Measurements from ENCODE around the gene NKAIN2. TPM values are rescaled to one million over a fixed set of nuclear protein-coding genes. Genes with fewer than 3 reads are reported as not detected.

Gene NKAIN2
- total and polyA plus RNA-seq, 8 donors, result 9.5 to 23.4 (median 18.9) TPM; not detected in 2

- Histone ChIP-seq H3K36me3 (no peaks in the 10 kb centered on the region), H3K9me3 (no peaks in the 10 kb centered on the region), H3K4me3 (no peak overlapping the region), H3K27ac (no peak overlapping the region), H3K27me3 (no peaks in the 10 kb centered on the region), H3K4me1 (no peaks in the 10 kb centered on the region)
- ATAC-seq (no peak), DNase-seq (no peak)
- intact Hi-C loops (cut with DNase I), result no loop called here
- TF ChIP-seq, protein P1, sequence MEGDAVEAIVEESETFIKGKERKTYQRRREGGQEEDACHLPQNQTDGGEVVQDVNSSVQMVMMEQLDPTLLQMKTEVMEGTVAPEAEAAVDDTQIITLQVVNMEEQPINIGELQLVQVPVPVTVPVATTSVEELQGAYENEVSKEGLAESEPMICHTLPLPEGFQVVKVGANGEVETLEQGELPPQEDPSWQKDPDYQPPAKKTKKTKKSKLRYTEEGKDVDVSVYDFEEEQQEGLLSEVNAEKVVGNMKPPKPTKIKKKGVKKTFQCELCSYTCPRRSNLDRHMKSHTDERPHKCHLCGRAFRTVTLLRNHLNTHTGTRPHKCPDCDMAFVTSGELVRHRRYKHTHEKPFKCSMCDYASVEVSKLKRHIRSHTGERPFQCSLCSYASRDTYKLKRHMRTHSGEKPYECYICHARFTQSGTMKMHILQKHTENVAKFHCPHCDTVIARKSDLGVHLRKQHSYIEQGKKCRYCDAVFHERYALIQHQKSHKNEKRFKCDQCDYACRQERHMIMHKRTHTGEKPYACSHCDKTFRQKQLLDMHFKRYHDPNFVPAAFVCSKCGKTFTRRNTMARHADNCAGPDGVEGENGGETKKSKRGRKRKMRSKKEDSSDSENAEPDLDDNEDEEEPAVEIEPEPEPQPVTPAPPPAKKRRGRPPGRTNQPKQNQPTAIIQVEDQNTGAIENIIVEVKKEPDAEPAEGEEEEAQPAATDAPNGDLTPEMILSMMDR (IDR thresholded peaks at IDR 0.05), result no peak
These were observed 1021.9 kb downstream of the NKAIN2 start for GRCh38 chr6:124825564-124825963.

DNA sequence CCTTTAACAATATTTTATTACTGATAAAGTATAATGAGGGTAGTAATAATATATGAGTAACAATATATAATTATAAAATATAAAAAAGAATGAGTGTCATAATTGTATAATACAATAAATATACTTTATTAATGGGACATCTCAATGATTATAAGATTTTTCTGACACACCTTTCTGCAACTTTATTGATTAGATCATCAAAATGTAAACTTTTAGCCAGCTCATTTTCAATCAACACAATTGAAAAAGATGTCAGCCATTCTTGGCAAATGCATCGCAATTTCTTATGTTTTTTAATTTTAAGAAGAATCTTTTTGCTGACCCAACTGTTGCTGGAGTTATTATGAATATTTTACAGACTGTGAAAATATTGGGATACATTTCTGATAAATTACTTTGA is 1026.2 kb downstream of the NKAIN2 start:
- Histone ChIP-seq H3K4me1 (no peaks in the 10 kb centered on the region), H3K4me3 (no peak overlapping the region), H3K36me3 (no peaks in the 10 kb centered on the region), H3K9me3 (no peaks in the 10 kb centered on the region), H3K27me3 (no peaks in the 10 kb centered on the region), H3K27ac (no peak overlapping the region)
- TF ChIP-seq, protein P1 (IDR thresholded peaks at IDR 0.05), result no peak
- ATAC-seq (no peak), DNase-seq (no peak)
- intact Hi-C loops (cut with DNase I), result no loop called here

- intact Hi-C loops (cut with DNase I), result no loop called here
- no peak for DNase-seq
- Histone ChIP-seq H3K4me1 (no peaks in the 10 kb centered on the region), H3K4me3 (no peak overlapping the region), H3K9me3 (no peaks in the 10 kb centered on the region), H3K27ac (no peak overlapping the region), H3K36me3 (no peaks in the 10 kb centered on the region), H3K27me3 (no peaks in the 10 kb centered on the region)
- TF ChIP-seq, protein P1 (IDR thresholded peaks at IDR 0.05), result no peak
- ATAC-seq, result no peak
These were observed 1026.8 kb downstream of the NKAIN2 start for GRCh38 chr6:124830506-124830905.

DNA sequence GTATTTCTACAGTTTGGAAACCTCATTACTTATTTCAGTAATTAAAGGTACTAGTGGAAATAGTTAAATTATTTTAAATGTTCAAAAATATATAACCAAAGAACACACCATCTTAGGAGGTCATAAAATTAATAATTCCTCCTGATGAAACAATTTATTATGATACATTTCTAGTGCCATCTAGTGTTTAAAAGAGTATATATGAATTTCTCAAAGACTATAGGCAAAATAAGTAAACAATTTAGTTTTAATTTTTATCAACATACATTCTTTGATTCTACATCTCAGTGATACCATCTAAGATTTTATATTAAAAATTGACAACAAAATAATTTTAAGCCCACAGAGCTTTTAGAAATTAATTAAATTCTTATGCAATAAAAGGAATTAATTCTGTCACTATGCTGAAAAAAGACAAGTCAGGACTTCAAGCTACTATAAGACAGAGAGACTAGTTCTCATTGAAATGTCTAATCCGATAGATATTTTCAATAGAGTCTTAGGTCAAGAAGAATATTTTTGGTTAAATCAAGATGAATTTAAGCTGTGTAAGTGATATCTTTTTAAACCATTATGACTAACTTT is 1050.8 kb downstream of the NKAIN2 start:
- Histone ChIP-seq H3K36me3 (no peaks in the 10 kb centered on the region), H3K4me1 (no peaks in the 10 kb centered on the region), H3K27me3 (no peaks in the 10 kb centered on the region), H3K9me3 (no peaks in the 10 kb centered on the region), H3K27ac (no peak overlapping the region), H3K4me3 (no peak overlapping the region)
- no peak for DNase-seq
- intact Hi-C loops (cut with DNase I), result no loop called here
- TF ChIP-seq, protein P1 (IDR thresholded peaks at IDR 0.05), result peak in 1 of 2 donors; percentile 17
- ATAC-seq, result no peak

DNA sequence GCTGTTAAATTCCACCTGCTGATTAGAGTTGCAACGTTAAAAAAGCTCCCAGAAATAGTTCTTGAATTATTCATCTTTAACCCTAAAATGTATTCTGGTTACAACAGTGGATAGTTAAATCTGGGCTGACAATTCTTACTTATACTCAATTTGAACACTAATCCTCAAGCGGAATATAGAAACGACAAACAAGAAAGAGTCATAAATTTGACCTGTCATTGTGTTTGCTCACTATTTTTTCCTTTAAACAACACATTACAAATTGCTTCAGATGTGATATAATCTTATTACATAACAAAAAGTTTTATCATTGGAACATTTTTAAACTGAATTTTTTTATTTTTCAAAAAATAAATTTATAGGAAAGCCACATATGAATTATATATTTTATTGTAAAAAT is 1054.1 kb downstream of the NKAIN2 start:
- intact Hi-C loops (cut with DNase I), result no loop called here
- Histone ChIP-seq H3K4me3 (no peak overlapping the region), H3K9me3 (no peaks in the 10 kb centered on the region), H3K4me1 (no peaks in the 10 kb centered on the region), H3K36me3 (no peaks in the 10 kb centered on the region), H3K27ac (no peak overlapping the region), H3K27me3 (no peaks in the 10 kb centered on the region)
- TF ChIP-seq, protein P1 (IDR thresholded peaks at IDR 0.05), result no peak
- ATAC-seq, result no peak
- DNase-seq, result no peak
